ENCODE results near the gene AGFG2. TPM values are rescaled to one million over a fixed set of nuclear protein-coding genes. Genes with fewer than 3 reads are reported as not detected.

Gene AGFG2
- total RNA-seq, 1 donor from 2014 or later, result 4.0 TPM

DNA sequence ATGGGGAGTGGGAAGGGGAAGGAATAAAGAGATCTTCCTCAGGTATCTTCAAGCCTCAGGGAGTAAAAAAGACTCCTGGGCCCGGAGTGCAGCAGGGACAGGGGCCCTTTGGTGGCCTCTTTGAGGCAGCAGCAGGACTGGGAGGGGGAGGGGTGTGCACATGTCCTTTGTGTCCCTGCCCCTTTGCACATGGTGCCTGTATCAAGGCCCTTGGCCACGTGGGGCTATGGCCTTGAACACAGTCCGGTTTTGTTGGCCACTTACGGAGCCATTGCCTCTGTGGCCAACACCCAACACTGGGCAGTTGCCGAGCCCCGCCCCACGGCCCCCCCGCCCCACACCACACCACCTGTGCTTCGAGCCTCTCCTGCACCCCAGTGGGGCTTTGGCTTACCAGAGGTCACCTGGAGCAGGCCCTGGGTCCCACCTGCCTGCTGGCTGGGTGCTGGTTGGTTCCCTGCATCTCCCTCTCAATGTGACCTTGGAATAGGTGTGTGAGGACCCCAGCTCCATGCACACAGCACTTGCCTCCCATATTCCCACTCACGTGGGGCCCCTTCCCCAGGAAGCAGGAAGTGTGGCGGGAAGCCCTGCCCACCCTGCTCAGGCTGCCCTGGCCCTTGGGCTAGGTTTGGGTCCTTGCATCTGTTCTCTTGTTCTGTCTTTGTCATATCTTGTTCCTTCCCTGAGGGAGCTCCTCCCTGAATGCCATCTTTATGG, 29.3 kb downstream of the AGFG2 start:
- Histone ChIP-seq H3K4me3 (ENCODE audit: low read depth, low read length) (no peak overlapping the region), H3K27me3 (ENCODE audit: control insufficient read depth, insufficient read depth, low read length) (peaks cover 6% of the 10 kb centered on the region), H3K36me3 (ENCODE audit: control insufficient read depth, insufficient read depth, low read length) (no peaks in the 10 kb centered on the region)
- DNase-seq (ENCODE audit: low read depth), result no peak
- TF ChIP-seq, protein P1, sequence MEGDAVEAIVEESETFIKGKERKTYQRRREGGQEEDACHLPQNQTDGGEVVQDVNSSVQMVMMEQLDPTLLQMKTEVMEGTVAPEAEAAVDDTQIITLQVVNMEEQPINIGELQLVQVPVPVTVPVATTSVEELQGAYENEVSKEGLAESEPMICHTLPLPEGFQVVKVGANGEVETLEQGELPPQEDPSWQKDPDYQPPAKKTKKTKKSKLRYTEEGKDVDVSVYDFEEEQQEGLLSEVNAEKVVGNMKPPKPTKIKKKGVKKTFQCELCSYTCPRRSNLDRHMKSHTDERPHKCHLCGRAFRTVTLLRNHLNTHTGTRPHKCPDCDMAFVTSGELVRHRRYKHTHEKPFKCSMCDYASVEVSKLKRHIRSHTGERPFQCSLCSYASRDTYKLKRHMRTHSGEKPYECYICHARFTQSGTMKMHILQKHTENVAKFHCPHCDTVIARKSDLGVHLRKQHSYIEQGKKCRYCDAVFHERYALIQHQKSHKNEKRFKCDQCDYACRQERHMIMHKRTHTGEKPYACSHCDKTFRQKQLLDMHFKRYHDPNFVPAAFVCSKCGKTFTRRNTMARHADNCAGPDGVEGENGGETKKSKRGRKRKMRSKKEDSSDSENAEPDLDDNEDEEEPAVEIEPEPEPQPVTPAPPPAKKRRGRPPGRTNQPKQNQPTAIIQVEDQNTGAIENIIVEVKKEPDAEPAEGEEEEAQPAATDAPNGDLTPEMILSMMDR (IDR thresholded peaks at IDR 0.05; ENCODE audit: insufficient read depth, low read length, poor library complexity, severe bottlenecking), result no peak

DNA sequence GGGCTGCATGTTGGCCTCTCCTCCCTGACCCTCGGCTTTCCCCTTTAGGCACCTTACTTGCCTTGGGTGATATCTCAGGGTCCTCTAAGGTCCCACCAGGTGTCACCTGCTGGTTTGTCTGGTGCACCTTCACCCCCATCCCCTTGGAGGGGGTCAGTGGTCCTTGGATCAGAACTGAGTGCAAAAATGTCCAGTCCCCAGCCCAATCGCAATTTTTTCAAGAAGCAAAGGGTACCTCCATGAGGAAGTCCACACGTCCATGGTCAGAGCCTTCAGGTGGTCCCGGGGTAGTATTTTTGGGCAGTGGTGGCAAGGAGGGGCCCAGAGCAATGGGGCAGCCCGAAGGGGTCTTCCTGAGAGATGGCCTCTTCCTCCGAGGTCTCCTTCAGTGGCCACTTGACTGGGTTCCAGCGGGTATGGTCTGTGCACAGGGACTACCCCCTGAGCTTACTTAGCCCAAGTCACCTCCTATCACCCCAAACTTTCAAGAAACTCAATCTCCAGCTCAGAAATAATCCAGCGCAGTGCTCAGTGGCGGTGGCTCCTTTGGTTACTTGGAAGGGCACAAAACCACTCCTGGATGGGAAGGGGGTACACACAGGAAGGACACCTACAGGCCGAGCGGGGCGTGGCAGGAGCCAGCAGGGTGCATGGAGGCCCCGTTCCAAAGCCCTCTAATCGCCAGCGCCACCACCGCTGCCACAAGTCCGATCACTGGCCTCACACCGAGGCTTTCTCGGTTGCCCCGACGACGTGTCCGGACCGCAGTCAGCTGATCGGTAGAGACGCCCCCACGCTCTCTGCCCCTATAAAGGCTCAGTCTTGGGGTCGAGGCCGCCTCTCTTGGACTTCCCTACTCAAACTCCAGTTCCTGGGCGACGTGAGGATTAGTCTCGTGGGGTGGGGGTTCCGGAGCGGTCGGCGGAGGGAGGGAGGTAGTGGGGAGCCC, 30.2 kb downstream of the AGFG2 start:
- DNase-seq (ENCODE audit: low read depth), result no peak
- TF ChIP-seq, protein P1 (IDR thresholded peaks at IDR 0.05; ENCODE audit: insufficient read depth, low read length, poor library complexity, severe bottlenecking), result peak; percentile 42
- peak overlapping the region; percentile 25 for H3K4me3 ChIP-seq (ENCODE audit: low read depth, low read length)
- H3K36me3 ChIP-seq (ENCODE audit: control insufficient read depth, insufficient read depth, low read length), result no peaks in the 10 kb centered on the region
- peaks cover 6% of the 10 kb centered on the region for H3K27me3 ChIP-seq (ENCODE audit: control insufficient read depth, insufficient read depth, low read length)

DNA sequence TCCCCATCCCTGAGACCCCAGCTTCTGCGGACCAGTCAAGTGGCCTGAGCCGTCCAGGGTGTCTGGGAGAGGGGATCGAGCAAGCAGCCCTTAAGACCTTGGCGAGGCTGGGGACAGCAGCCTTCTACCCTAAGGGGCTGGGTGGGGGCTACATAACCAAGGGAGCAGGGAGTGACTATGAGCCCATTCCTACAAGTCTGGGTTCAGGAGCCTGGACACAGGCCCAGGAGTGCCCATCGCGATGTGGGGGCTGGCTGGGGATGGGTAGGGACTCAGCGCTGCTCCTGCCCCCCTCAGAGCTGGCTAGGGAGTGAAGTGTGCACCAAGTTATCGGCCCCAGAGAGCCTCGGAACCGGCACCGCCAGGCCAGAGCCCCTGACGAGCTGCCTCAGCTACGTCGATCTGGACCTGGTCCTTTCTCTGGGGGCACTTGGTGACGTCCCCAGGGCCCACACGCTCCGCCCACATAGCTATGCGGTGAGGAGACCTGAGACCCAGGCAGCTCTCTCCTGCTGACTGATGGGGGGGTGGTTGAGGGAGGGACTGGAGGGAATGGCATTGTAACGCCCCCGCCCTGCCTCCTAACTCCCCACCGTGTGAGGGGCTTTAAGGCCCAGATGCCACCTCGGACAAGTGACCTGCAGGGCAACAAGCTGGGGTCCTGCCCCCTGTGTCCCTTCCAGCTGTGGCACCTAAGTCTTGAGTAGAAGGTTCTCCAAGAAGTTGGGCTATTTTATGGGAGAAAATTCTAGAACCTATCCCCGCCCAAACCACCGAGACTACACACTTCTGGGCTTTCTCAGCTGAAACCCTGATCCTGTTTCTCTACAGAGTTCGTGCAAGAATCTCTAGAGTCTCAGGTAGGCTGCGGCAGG, 32.2 kb downstream of the AGFG2 start:
- Histone ChIP-seq H3K36me3 (ENCODE audit: control insufficient read depth, insufficient read depth, low read length) (no peaks in the 10 kb centered on the region), H3K4me3 (ENCODE audit: low read depth, low read length) (no peak overlapping the region), H3K27me3 (ENCODE audit: control insufficient read depth, insufficient read depth, low read length) (peaks cover 6% of the 10 kb centered on the region)
- TF ChIP-seq, protein P1 (IDR thresholded peaks at IDR 0.05; ENCODE audit: insufficient read depth, low read length, poor library complexity, severe bottlenecking), result no peak
- DNase-seq (ENCODE audit: low read depth), result no peak

DNA sequence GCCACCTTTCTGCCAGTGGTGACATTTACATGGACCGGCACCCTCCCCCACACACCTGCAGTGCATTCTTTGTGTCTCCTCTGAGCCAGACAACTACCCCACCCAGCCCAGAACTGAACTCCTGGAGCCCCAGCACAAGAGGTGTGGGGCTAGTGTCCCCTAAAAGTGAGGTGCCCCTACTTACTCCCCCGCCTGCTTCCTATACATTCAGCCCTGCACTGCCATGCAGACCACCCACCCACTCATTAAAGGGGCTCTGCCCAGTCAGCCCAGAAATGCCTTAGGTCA, 32.8 kb downstream of the AGFG2 start:
- TF ChIP-seq, protein P1 (IDR thresholded peaks at IDR 0.05; ENCODE audit: insufficient read depth, low read length, poor library complexity, severe bottlenecking), result no peak
- no peak for DNase-seq (ENCODE audit: low read depth)
- Histone ChIP-seq H3K4me3 (ENCODE audit: low read depth, low read length) (no peak overlapping the region), H3K36me3 (ENCODE audit: control insufficient read depth, insufficient read depth, low read length) (no peaks in the 10 kb centered on the region), H3K27me3 (ENCODE audit: control insufficient read depth, insufficient read depth, low read length) (peaks cover 6% of the 10 kb centered on the region)

DNA sequence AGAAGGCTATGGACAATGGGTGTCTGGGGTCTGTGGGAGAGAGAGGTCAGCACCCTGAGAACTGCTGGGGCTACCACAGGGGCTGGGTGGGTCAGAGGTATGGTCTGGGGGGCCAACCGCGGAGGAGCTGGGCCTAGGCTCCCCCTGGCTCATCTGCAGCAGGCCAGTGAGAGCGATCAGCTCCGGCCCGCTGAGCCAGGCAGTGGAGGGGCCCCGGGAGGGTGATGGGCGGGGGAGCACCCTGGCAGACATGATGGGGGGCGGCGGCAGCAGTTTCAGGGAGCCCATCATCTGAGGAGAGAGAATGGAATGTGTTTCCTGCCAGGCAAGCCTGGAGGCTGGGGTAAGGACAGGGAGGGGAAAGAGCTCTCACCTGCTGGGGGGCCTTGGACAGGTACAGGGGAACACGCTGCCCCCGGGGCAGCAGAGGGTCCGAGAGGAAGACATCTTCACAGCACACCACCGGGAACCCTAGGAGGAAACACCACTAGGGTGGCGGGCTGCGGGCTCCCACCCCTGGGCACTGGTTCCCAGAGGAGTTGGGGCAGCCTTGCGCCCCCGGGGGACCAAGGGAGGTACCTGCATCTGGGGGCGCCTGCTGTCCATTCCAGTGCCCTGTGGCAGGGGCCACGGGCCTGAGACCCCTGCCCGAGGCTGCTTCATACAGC, 33.4 kb downstream of the AGFG2 start:
- no peak for DNase-seq (ENCODE audit: low read depth)
- no peaks in the 10 kb centered on the region for H3K36me3 ChIP-seq (ENCODE audit: control insufficient read depth, insufficient read depth, low read length)
- H3K27me3 ChIP-seq (ENCODE audit: control insufficient read depth, insufficient read depth, low read length), result peaks cover 6% of the 10 kb centered on the region
- TF ChIP-seq, protein P1 (IDR thresholded peaks at IDR 0.05; ENCODE audit: insufficient read depth, low read length, poor library complexity, severe bottlenecking), result no peak
- no peak overlapping the region for H3K4me3 ChIP-seq (ENCODE audit: low read depth, low read length)
